OCI-LY1 (cell line): ENCODE measurements around the gene DNAJC11.
A peak's percentile ranks its signal among the peaks of the same experiment; 100 is the strongest.

Experiments
- H2AFZ ChIP-seq: fragments of 200-600 bp; sonication (generic), shearing (Covaris generic); 2 replicates; pipeline ENCODE4 v1.6.0; 2014; ENCODE audit warnings: antibody characterized with exemption, mild to moderate bottlenecking, low read length
- H3F3A ChIP-seq: fragments of 200-600 bp; sonication (generic), shearing (Covaris generic); 2 replicates; pipeline ENCODE4 v1.6.0; 2014; ENCODE audit warnings: mild to moderate bottlenecking, antibody characterized with exemption, low read length, moderate library complexity; ENCODE audit not compliant: insufficient read depth
- H3K27ac ChIP-seq: fragments of 200-600 bp; sonication (generic); 2 replicates; pipeline ENCODE4 v1.5.1; 2014; ENCODE audit warnings: low read length, mixed run types, mild to moderate bottlenecking, low read depth; ENCODE audit not compliant: poor library complexity, severe bottlenecking
- H3K27me3 ChIP-seq: fragments of 200-600 bp; sonication (generic); 2 replicates; pipeline ENCODE4 v1.6.0; 2014; ENCODE audit warnings: antibody characterized with exemption, mild to moderate bottlenecking, low read length, moderate library complexity; ENCODE audit not compliant: insufficient read depth
- H3K36me3 ChIP-seq: fragments of 200-600 bp; sonication (generic); 2 replicates; pipeline ENCODE4 v1.6.1; 2014; ENCODE audit warnings: mild to moderate bottlenecking, antibody characterized with exemption, low read length, moderate library complexity, mixed read lengths; ENCODE audit not compliant: insufficient read depth
- H3K4me1 ChIP-seq: fragments of 200-600 bp; sonication (generic); 2 replicates; pipeline ENCODE4 v1.5.1; 2014; ENCODE audit warnings: mild to moderate bottlenecking, low read length, moderate library complexity; ENCODE audit not compliant: insufficient read depth, severe bottlenecking
- H3K4me2 ChIP-seq: fragments of 200-600 bp; sonication (generic), shearing (Covaris generic); 2 replicates; pipeline ENCODE4 v1.6.1; 2014; ENCODE audit warnings: low read length
- H3K4me3 ChIP-seq: fragments of 200-600 bp; sonication (generic); 2 replicates; pipeline ENCODE4 v1.5.1; 2014; ENCODE audit warnings: low read length, low read depth, mild to moderate bottlenecking, mixed read lengths; ENCODE audit not compliant: poor library complexity, severe bottlenecking
- H3K79me2 ChIP-seq: fragments of 200-600 bp; shearing (Covaris generic); 2 replicates; pipeline ENCODE4 v1.6.1; 2016; ENCODE audit warnings: mixed run types, low read length, mixed read lengths; ENCODE audit not compliant: insufficient read depth
- H3K9ac ChIP-seq: fragments of 200-600 bp; sonication (generic), shearing (Covaris generic); 2 replicates; pipeline ENCODE4 v1.6.1; 2014; ENCODE audit warnings: mild to moderate bottlenecking, low read length, mixed read lengths
- H3K9me2 ChIP-seq: fragments of 200-600 bp; sonication (generic), shearing (Covaris generic); 2 replicates; pipeline ENCODE4 v1.6.1; 2014; ENCODE audit warnings: low read depth, mild to moderate bottlenecking, low read length, mixed read lengths
- H3K9me3 ChIP-seq: fragments of 200-600 bp; shearing (Covaris generic); 2 replicates; pipeline ENCODE4 v1.6.1; 2014; ENCODE audit warnings: low read length, mixed read lengths
- H4K20me1 ChIP-seq: fragments of 200-600 bp; sonication (generic), shearing (Covaris generic); 2 replicates; pipeline ENCODE4 v1.6.0; 2016; ENCODE audit warnings: mild to moderate bottlenecking, low read length; ENCODE audit not compliant: insufficient read depth
- CTCF ChIP-seq: fragments of 200-600 bp; sonication (generic), shearing (Covaris generic); IDR thresholded peaks from 2 replicates; pipeline ENCODE4 v1.5.1; 2017; ENCODE audit warnings: mild to moderate bottlenecking, antibody characterized with exemption, low read length, moderate library complexity, mixed read lengths
- EZH2 ChIP-seq: fragments of 200-600 bp; sonication (generic), shearing (Covaris generic); IDR thresholded peaks from 2 replicates; pipeline ENCODE4 v1.8.0; 2017; ENCODE audit warnings: borderline replicate concordance, mixed run types, mild to moderate bottlenecking, antibody characterized with exemption, low read length, moderate library complexity, mixed read lengths

Gene DNAJC11

GRCh38 chr1:6730880-6731279 lies 29.3 kb upstream of the DNAJC11 start:
- Histone ChIP-seq H3K9ac (no peak overlapping the region), H3K79me2 (no peaks in the 10 kb centered on the region), H3K27ac (no peak overlapping the region), H3F3A (no peaks in the 10 kb centered on the region), H3K9me2 (no peaks in the 10 kb centered on the region), H3K4me2 (no peak overlapping the region), H3K4me1 (no peaks in the 10 kb centered on the region), H3K36me3 (no peaks in the 10 kb centered on the region), H2AFZ (no peak overlapping the region), H4K20me1 (no peaks in the 10 kb centered on the region), H3K9me3 (no peaks in the 10 kb centered on the region), H3K27me3 (no peaks in the 10 kb centered on the region; the same call in 1 of the 2 replicates), H3K4me3 (no peak overlapping the region)
- TF ChIP-seq CTCF (no peak), EZH2 (no peak)

GRCh38 chr1:6730473-6730872 lies 28.9 kb upstream of the DNAJC11 start:
- no peaks in the 10 kb centered on the region for H4K20me1 ChIP-seq
- H3K4me1 ChIP-seq: no peaks in the 10 kb centered on the region
- H3K27me3 ChIP-seq: no peaks in the 10 kb centered on the region; the same call in 1 of the 2 replicates
- H3F3A ChIP-seq: no peaks in the 10 kb centered on the region
- TF ChIP-seq EZH2 (no peak), CTCF (no peak)
- H3K27ac ChIP-seq: no peak overlapping the region
- no peak overlapping the region for H3K4me3 ChIP-seq
- H3K4me2 ChIP-seq: no peak overlapping the region
- H3K9ac ChIP-seq: no peak overlapping the region
- H2AFZ ChIP-seq: no peak overlapping the region
- no peaks in the 10 kb centered on the region for H3K79me2 ChIP-seq
- H3K9me2 ChIP-seq: no peaks in the 10 kb centered on the region
- no peaks in the 10 kb centered on the region for H3K9me3 ChIP-seq
- H3K36me3 ChIP-seq: no peaks in the 10 kb centered on the region

- no peak overlapping the region for H3K4me3 ChIP-seq
- H3F3A ChIP-seq: no peaks in the 10 kb centered on the region
- no peaks in the 10 kb centered on the region for H3K36me3 ChIP-seq
- no peak overlapping the region for H3K27ac ChIP-seq
- peak overlapping the region; percentile 19; the same call in 1 of the 2 replicates for H3K4me2 ChIP-seq
- H4K20me1 ChIP-seq: no peaks in the 10 kb centered on the region
- peaks cover 5% of the 10 kb centered on the region for H3K4me1 ChIP-seq
- no peak overlapping the region for H2AFZ ChIP-seq
- no peak overlapping the region for H3K9ac ChIP-seq
- TF ChIP-seq EZH2 (no peak), CTCF (peak; percentile 94)
- no peaks in the 10 kb centered on the region; the same call in 1 of the 2 replicates for H3K27me3 ChIP-seq
- no peaks in the 10 kb centered on the region for H3K9me3 ChIP-seq
- H3K9me2 ChIP-seq: no peaks in the 10 kb centered on the region
- no peaks in the 10 kb centered on the region for H3K79me2 ChIP-seq
Measured at GRCh38 chr1:6727535-6727934, 25.9 kb upstream of the DNAJC11 start.
